Epithelial cell of esophagus (primary cell): ENCODE measurements around the gene DOCK3.
"Not testable (repeated sequence)": the region's sequence is repeated elsewhere in the genome, so short reads cannot be mapped to it uniquely, and the experiment has no call there.

ENCODE experiments used
- DNase-seq: peaks from one replicate; pipeline ENCODE4 v3.0.0; 2010; ENCODE audit warnings: low read depth
- H3K4me3 ChIP-seq: 2 replicates; pipeline ENCODE4 v1.5.1; 2011; ENCODE audit warnings: mild to moderate bottlenecking, low read length, control low read depth
- CTCF ChIP-seq: IDR thresholded peaks from 2 replicates; pipeline ENCODE4 v1.5.1; 2011; ENCODE audit warnings: low read depth, mild to moderate bottlenecking, low read length, control low read depth, inconsistent platforms; ENCODE audit not compliant: insufficient read depth; ENCODE audit errors: missing control alignments

DOCK3 gene

GRCh38 chr3:50743643-50744042, 68.9 kb downstream of the DOCK3 start:
- H3K4me3 ChIP-seq: no peak overlapping the region
- no peak for DNase-seq
- TF ChIP-seq CTCF: no peak

GRCh38 chr3:50749822-50750221, 75.1 kb downstream of the DOCK3 start:
- no peak for TF ChIP-seq CTCF
- no peak overlapping the region for H3K4me3 ChIP-seq
- DNase-seq: no peak

DNA sequence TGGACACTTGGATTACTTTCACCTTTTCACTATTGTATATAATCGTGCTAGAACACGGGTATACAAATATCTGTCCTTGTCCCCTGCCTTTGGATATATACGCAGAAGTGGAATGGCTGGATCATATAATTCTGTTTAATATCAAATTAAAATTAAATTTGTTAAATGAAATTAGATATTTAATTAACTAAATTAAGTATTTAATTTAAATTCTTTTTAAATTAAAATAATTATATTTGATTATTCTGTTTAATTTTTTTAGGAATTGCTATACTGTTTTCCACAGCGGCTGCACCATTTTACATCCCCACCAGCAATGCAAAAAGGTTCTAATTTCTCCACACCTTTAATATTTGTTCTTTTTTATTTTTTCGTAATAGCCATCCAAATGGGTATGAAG, 84.3 kb downstream of the DOCK3 start:
- no peak overlapping the region for H3K4me3 ChIP-seq
- DNase-seq: no peak
- TF ChIP-seq CTCF: no peak

DNA sequence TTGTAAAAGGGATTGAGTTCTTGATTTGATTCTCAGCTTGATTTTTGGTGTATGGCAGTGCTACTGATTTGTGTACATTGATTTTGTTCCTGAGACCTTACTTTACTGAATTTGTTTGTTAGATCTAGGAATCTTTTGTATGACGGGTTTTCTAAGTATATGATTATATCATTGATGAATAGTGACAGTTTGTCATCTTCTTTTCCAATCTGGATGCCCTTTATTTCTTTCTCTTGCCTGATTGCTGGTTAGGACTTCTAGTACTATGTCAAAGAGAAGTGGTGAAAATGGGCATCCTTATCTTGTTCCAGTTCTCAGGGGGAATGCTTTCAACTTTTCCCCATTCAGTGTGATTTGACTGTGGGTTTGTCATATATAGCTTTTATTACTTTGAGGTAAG, 103.0 kb downstream of the DOCK3 start:
- DNase-seq: no peak
- TF ChIP-seq CTCF: no peak
- no peak overlapping the region for H3K4me3 ChIP-seq

GRCh38 chr3:50781766-50782165, 107.0 kb downstream of the DOCK3 start:
- DNase-seq, H3K4me3 ChIP-seq: not testable (repeated sequence)

GRCh38 chr3:50786631-50787030, 111.9 kb downstream of the DOCK3 start:
- no peak for DNase-seq
- no peak for TF ChIP-seq CTCF
- H3K4me3 ChIP-seq: no peak overlapping the region

GRCh38 chr3:50790894-50791293, 116.2 kb downstream of the DOCK3 start:
- not testable (repeated sequence) for DNase-seq, H3K4me3 ChIP-seq

GRCh38 chr3:50792568-50792967, 117.8 kb downstream of the DOCK3 start:
- no peak for DNase-seq
- H3K4me3 ChIP-seq: no peak overlapping the region
- no peak for TF ChIP-seq CTCF

GRCh38 chr3:50803805-50804204, 129.1 kb downstream of the DOCK3 start:
- not testable (repeated sequence) for H3K4me3 ChIP-seq, DNase-seq

DNA sequence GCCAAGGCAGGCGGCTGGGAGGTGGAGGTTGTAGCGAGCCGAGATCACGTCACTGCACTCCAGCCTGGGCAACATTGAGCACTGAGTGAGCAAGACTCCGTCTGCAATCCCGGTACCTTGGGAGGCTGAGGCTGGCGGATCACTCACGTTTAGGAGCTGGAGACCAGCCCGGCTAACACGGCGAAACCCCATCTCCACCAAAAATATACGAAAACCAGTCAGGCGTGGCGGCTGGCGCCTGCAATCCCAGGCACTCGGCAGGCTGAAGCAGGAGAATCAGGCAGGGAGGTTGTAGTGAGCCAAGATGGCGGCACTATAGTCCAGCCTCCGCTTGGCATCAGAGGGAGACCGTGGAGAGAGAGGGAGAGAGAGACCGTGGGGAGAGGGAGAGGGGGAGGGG, 129.6 kb downstream of the DOCK3 start:
- not testable (repeated sequence) for H3K4me3 ChIP-seq, DNase-seq
